Stimulated activated CD8-positive, alpha-beta memory T cell treated with anti-CD3 and anti-CD28 coated beads, Interleukin-15, amount 100 ng/mL, for 24 hours (primary cell): Measurements from ENCODE around the gene HDLBP.
"Not testable (repeated sequence)": the region's sequence is repeated elsewhere in the genome, so short reads cannot be mapped to it uniquely, and the experiment has no call there.

Experiments used
- DNase-seq: peaks from one replicate; pipeline ENCODE4 v3.0.0-alpha.2; 2020; ENCODE audit warnings: low read depth

HDLBP gene

GRCh38 chr2:241308267-241308666, 7.2 kb downstream of the HDLBP start:
- no peak for DNase-seq

GRCh38 chr2:241307055-241307454, 8.4 kb downstream of the HDLBP start:
- DNase-seq: no peak

GRCh38 chr2:241304039-241304670, 11.3 kb downstream of the HDLBP start:
- no peak for DNase-seq

- DNase-seq: no peak
These were observed 12.5 kb downstream of the HDLBP start for GRCh38 chr2:241302759-241303651.

GRCh38 chr2:241302083-241302482, 13.4 kb downstream of the HDLBP start:
- no peak for DNase-seq

GRCh38 chr2:241300000-241300399, 15.5 kb downstream of the HDLBP start:
- DNase-seq: no peak

- no peak for DNase-seq
These were observed 16.8 kb downstream of the HDLBP start for GRCh38 chr2:241298673-241299072.

GRCh38 chr2:241296767-241297166, 18.7 kb downstream of the HDLBP start:
- DNase-seq: no peak

- no peak for DNase-seq
These were observed 20.0 kb downstream of the HDLBP start for GRCh38 chr2:241295326-241296095.

- not testable (repeated sequence) for DNase-seq
These were observed 22.1 kb downstream of the HDLBP start for GRCh38 chr2:241293378-241293797.

- no peak for DNase-seq
These were observed 23.5 kb downstream of the HDLBP start for GRCh38 chr2:241291977-241292376.

GRCh38 chr2:241291153-241291552, 24.3 kb downstream of the HDLBP start:
- no peak for DNase-seq

GRCh38 chr2:241289597-241289996, 25.9 kb downstream of the HDLBP start:
- DNase-seq: no peak

GRCh38 chr2:241289053-241289452, 26.4 kb downstream of the HDLBP start:
- DNase-seq: no peak

GRCh38 chr2:241288324-241288888, 27.1 kb downstream of the HDLBP start:
- no peak for DNase-seq

GRCh38 chr2:241286348-241287090, 29.0 kb downstream of the HDLBP start:
- DNase-seq: no peak

GRCh38 chr2:241285596-241285995, 29.9 kb downstream of the HDLBP start:
- no peak for DNase-seq

GRCh38 chr2:241282555-241282954, 32.9 kb downstream of the HDLBP start:
- no peak for DNase-seq

GRCh38 chr2:241280291-241280690, 35.2 kb downstream of the HDLBP start:
- no peak for DNase-seq

- DNase-seq: no peak
These were observed 35.6 kb downstream of the HDLBP start for GRCh38 chr2:241279828-241280227.

- no peak for DNase-seq
These were observed 36.1 kb downstream of the HDLBP start for GRCh38 chr2:241279413-241279812.

GRCh38 chr2:241278306-241278705, 37.2 kb downstream of the HDLBP start:
- DNase-seq: not testable (repeated sequence)
